HG03060 (cell line): ENCODE results near the gene SSX7.
"Not testable (repeated sequence)": the region's sequence is repeated elsewhere in the genome, so short reads cannot be mapped to it uniquely, and the experiment has no call there.

ENCODE experiments used
- ATAC-seq: cut with Tn5 transposase; IDR thresholded peaks from one replicate; pipeline ENCODE4 v1.9.1; 2021; ENCODE audit warnings: low read depth, moderate number of reproducible peaks; ENCODE audit not compliant: unreplicated experiment

Gene SSX7, protein sequence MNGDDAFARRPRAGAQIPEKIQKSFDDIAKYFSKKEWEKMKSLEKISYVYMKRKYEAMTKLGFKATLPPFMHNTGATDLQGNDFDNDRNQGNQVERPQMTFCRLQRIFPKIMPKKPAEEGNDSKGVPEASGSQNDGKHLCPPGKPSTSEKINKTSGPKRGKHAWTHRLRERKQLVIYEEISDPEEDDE

DNA sequence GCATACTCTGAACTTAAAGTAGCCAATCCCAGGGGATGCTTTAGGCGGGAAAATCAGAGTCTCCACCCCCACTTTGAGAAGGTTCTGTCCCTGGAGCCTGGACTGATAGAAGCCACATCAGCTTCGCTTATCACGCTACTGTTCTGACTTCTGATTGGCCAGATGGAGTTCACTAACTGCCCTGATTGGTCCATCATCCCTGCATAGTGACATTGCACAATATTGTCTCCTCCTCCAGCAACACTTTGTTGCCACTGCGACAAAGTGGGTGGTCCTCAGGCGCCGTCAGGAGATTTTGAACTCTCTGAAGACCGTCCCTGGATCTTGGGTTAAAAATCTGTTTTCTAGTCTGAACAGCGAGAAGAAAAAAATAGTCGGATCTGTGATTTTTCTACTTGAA, at the start of gene SSX7:
Gene SSX7, minus strand, starts transcription at position 101 of the 400 bp plus-strand sequence. CDS start 1,428 bp downstream, outside the sequence.
- not testable (repeated sequence) for ATAC-seq

DNA sequence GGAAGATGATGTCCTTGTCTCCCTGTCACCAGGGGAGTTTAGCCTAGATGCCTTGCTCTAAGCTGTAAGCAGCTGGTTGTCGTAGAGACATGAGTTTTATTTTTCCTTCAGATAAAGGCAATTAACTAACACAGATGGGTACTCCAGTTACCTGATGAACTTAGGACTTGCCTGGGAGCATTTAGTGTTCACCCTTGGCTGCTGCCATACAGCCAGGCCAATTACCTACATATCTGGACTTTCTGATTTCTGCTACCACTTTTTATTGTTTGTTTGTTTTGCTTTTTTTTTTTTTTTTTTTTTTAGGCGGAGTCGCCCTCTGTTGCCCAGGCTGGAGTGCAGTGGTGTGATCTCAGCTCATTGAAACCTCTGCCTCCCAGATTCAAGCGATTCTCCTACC, 37.3 kb upstream of the SSX7 start:
- ATAC-seq = not testable (repeated sequence)

DNA sequence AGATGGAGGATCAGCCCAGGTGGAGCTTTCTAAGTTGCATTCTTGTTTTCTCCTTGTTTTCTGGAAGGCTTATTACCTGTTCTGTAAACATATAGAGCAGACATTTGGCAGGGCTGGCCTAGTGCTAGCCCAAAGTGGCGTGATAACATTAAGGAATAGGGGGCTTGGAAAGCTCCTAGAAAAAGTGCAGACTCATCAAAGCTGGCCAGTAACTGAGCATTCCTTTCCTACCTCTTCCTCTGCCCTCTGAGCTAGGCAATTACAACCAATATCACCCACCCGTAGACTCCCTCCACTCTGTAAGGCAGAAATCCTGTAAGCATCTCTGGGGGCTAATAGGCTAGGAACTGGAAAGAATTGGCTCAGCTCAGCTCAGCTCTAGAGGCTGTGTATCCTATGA, 7.5 kb upstream of the SSX7 start:
- not testable (repeated sequence) for ATAC-seq

DNA sequence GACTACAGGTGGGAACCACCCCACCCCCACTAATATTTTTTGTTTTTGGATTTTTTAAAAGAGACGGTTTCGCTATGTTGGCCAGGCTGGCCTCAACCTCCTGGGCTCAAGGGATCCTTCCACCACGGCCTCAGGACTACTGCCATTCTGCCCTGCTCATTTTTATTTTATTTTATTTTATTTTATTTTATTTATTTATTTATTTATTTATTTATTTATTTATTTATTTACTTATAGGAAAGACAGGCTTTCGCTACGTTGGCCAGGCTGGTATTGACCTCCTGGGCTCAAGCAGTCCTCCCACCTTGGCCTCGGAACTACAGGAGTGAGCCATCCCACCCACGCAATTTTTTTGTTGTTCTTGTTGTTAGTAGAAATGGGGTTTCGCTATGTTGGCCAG, 775 bp upstream of the SSX7 start:
- ATAC-seq = not testable (repeated sequence)

DNA sequence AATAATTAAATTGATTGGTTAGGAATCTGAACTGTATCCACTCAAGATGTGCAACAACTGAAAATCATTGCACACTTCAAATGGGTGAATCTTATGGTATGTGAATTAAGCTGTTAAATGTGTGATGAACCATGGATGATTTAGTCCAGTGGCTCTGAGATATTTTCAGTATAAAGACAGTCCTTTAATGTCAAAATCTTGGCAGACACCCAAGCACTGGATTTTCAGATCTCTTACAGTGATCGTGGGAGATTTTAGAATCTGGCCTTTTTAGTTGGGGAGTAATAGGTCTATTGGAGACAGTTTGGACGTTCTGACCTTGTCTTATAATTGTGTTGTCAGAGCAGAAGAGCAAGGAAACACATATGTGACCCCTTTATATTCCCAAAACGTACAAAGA, 4.0 kb downstream of the SSX7 start:
- not testable (repeated sequence) for ATAC-seq

DNA sequence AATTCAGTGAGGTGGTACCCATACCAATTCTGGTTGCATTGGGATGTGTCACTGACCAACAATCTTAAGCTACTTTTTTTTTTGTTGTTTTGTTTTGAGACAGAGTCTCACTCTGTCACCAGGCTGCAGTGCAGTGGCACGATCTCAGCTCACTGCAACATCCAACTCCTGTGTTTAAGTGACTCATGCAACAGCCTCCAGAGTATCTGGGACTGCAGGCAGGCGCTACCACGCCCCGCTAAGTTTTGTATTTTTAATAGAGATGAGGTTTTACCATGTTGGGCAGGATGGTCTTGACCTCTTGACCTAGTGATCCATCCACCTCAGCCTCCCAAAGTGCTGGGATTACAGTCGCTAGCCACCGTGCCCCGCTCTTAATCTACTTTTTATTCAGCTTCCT, 5.7 kb downstream of the SSX7 start:
- ATAC-seq = not testable (repeated sequence)

DNA sequence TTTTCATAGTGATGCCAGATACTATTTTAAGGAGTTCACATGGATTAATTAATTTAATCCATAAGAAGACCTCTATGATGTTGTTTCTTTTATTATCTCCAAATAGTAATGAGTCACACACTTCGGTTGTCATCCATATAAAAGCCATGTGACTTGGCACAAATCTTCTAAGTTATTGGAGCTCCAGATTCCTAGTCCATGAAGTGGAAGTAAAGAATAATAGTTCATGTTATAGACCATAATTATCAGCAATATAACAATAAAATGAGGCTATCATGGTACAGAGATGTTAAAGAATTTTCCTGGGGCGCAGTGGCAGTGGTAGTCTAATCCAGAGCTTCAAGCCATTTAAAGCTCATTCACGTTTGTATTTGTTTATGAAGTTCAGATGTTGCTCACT, 26.2 kb downstream of the SSX7 start:
- not testable (repeated sequence) for ATAC-seq

DNA sequence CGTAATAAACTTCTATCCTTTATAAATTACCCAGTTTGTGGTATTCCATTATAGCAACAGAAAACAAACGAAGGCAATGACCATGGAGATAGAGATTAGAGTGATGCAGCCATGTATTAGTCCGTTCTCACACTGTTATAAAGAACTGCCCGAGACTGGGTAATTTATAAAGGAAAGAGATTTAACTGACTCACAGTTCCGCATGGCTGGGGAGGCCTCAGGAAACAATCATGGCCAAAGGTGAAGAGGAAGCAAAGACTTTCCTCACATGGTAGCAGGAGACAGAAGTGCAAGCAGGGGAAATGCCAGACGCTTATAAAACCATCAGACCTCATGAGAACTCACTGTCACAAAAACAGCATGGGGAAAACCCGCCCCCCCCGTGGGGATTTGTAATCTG, 34.0 kb downstream of the SSX7 start:
- ATAC-seq = not testable (repeated sequence)

DNA sequence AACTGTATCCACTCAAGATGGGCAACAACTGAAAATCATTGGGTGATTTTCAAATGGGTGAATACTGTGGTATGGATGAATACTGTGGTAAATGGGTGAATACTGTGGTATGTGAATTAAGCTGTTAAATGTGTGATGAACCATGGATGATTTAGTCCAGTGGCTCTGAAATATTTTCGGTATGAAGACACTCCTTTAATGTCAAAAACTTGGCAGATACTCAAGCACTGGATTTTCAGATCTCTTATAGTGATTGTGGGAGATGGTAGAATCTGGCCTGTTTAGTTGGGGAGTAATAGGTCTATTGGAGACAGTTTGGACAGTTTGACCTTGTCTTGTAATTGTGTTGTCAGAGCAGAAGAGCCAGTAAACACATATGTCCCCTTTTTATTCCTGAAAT, 45.7 kb downstream of the SSX7 start:
- no peak for ATAC-seq

DNA sequence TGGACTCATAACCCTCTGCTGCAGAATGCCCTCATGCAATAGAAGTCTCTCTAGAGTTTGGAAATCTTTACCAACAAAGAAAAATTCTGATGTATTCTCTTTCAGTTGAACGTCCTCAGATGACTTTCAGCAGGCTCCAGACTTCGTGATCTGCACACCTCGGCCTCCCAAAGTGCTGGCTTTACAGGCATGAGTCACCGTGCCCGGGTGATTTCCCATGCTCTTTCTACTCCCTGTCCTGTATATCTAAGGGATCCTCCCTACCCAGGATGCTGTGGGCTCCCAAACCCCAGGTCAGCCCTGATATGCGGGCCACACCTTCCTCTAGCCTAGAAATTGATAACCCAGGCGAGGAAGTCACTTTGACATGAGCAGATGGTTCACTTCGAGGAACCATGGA, 51.5 kb downstream of the SSX7 start:
- not testable (repeated sequence) for ATAC-seq

DNA sequence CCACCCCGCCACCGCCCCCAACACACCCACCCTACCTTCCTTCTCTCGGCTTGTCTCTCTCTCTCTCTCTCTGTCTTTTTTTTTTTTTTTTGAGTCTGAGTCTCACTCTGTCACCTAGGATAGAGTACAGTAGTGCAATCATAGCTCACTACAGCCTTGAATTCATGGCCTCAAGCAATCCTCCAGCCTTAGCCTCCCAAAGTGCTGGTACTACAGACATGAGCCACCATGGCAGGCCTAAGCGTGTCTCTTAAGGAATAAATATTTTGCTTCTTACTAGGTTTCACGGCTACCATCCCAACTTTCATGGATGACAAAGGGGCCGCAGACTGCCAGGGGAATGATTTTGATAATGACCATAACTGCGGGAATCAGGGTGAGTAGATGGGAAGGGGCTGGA, 55.8 kb downstream of the SSX7 start:
- no peak for ATAC-seq

DNA sequence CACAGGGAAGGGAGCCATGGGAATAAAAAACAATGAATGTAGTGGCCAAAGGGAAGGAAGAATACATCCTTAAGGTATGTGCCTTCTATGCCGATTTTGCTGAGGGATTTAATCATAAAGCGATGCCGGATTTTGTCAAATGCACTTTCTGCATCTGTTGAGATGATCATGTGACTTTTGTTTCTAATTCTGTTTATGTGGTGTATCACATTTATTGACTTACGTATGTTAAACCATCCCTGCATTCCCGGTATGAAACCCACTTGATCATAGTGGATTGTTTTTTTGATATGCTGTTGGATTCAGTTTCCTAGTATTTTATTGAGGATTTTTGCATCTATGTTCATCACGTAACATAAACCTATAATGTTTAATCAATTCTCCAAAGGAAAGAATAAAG, 60.0 kb downstream of the SSX7 start:
- no peak for ATAC-seq
